ENCODE data around the gene IRF6.

The IRF6 gene

DNA sequence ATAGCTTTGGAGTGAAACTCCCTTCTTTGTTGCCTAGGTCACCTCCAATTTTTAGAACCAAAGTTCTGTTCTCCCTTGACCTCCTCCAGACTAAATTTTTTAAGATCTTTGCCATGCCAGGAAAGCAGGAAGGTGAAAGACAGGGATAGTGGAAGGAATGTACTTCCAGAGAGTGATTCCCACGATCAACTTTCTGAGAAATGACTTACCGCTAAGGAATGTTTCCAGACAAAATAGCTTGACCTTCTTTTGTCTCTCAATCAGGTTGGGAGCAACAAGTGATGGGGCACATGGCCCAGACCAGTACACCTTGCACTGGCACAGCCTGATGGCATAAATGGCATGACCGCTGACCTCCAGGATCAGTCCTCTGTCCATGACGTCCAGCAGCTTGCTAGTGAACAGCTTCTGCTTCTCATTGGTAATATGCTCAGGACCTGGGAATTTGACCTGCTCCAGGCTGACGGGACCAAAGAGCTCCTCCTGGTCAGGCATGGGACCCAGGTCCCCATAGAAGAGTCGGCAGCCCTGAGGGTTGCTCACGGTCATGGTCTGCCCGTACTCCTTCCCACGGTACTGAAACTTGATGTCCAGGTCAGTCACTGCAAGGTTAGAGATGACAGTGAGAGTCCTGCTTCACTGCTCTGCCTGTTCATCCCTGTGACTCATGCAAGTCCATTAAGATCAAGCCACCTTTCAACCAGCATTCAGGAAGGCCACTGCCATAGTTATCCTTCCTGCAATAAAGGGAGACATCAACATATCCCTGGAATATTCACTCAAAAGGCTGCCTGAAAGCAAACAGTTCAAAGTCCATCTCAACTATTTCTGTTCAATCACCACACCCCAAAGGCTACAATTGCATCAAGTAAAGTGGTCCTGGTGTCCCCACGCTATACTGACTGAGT, 15.4 kb downstream of the IRF6 start:
- DNase-seq (ENCODE audit: low read depth in 2 of 2), result no peak

DNA sequence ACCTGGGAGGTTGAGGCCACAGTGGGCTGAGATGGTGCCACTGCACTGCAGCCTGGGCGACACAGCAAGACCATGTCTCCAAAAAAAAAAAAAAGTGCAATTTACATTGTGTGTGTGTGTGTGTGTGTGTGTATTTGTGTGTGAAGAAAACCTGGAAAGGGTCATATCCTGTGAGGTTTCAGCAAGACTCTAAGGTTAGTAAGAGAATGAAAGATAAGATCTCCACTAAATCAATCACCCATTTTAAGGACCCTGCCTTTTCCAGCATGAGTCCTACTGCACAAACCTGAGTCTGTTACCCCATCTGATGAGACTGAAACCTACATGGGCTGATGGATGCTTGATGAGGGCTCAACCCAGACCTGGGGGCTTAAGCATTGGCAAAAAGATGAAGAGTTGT, 16.7 kb downstream of the IRF6 start:
- DNase-seq (ENCODE audit: low read depth in 2 of 2), result no peak

DNA sequence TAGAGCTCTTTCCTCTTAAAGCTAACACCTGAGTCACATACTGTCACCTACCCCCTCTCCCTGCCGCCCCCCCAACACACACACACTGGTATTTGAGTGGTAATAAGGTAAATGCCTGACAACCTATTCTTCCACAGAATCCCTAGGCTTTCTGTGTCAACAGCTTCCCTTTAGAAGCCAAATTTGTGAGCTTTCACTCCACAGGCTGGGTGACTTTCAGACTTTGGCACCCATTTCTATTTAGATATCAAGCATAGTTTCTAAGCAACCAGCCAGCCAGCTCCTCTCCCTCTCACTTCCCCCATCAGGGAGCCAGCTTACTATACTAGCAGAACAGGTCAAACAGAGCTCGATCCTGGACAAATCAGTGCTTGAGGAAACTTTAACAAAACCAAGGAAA, 18.4 kb downstream of the IRF6 start:
- no peak for DNase-seq (ENCODE audit: low read depth in 2 of 2)

DNA sequence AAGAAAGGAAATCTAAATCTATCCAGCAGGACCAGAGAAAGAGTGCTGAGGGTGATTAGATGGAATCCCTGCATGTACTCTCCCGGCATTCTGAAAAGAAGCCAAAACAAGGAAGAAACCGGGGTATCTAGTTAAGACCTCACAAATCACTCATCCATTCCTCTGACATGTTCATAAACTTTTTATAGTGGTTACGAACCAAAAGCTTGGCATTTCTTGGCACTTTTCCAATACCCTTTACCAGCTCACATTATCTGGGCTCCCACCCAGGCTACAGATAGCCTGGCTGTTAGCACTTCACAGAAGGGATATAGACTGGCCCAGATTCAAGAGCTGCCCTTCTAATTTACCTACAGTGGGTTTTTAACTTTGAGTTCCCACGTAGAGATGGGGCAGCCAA, 19.8 kb downstream of the IRF6 start:
- DNase-seq (ENCODE audit: low read depth in 2 of 2), result no peak

DNA sequence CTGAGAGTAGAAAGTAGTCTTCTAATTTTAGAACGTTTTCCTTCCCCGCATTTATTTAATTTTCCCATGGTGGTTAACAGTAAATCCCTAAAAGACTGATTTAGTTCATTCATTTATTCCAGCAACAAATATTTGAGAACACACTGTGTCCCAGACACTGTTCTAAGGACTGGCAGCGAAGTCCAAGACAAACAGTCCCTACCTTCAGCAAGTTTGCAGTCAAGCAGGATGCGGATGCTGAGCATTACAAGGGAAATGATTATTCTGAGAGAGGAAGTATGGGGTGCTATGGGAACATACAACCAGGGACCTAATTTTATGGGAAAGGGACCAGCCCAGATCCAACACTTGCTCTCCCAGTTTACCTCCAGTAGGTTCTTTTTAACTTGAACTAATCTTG, 20.4 kb downstream of the IRF6 start:
- DNase-seq (ENCODE audit: low read depth in 2 of 2), result no peak

DNA sequence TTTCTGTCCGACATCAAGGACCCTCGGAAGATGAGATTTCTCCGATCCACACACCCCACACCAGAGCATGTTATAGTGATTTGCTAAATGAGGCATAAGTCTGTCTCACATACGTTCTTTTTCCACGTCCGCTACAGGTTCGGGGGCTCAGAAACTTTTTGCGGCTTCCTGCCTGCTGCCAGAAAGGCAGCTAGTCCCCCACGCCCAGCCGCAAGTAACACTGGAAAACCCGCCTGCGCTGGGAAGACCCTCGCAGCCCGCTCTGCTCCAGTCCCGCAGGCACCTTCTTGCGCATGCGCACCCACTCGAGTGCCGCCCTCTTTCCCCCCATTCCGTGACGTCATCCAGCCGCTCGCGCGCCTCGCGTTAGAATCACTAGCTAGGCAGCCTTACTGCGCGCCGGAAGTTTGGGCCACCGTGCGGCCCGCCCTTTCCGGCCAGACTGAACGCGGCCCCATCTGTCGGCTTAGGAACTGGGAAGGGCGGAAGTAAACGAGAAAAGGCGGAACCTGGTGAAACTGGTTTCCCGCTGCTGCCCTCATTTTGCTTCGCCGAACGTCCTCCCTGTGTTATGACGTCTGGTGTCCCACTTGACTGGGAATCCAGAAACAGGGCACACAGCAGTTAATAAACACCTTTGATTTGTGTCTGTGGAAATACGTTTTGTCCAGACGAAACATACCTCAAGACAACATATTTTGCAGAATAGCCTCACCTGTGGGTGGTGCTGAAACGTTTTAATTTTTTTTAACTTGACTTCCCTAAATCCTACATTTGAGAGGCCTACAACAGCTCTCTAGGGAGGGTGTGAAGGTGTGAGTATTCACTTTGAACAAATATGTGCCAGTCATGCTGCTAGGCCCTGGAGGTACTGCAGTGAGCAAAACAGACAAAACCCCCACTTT, 21.4 kb downstream of the IRF6 start, which contains the start of gene C1orf74:
TSS of gene C1orf74 (minus strand) at position 295 of the 905 bp plus-strand sequence. CDS start 925 bp downstream, outside the sequence.
- peak; percentile 99 for DNase-seq (ENCODE audit: low read depth in 2 of 2)

DNA sequence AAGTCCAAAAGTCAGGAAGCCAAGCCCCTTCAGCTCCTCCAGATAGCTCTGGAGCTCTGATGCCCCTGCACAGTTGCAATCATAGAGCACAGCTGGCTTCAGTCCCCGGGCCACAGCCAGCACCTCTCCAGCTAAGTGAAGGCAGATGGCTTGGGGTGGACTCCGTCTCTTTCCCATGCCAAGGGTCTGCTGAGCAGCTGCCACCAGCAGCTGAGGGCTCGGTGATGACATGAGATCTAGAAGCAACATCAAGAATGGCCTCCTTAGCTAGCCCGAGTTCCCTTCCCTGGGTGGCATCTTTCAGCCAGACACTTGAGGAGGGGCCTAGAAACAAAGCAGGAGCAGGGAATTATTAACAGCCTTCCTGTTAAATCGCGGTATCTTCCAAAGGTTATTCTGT, 22.6 kb downstream of the IRF6 start:
- DNase-seq (ENCODE audit: low read depth in 2 of 2), result no peak

DNA sequence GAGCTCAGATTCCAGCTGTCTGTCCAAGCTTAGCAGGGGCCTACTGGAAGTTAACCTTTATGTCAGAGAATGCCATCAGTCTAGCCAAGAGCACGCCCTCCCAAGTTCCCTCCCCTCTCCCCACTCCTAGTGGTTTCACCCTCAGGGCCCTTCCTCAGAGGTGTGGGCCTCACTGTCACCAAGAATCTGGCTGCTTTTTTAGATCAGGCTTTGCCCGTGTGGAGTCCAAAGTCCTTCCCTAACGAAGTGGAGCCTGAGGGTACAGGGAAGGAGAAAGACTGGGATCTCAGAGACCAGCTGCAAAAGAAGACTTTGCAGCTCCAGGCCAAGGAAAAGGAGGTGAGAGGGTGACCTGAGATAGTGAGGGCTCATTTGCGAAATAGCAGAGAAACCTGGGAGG, 25.7 kb downstream of the IRF6 start:
- no peak for DNase-seq (ENCODE audit: low read depth in 2 of 2)

DNA sequence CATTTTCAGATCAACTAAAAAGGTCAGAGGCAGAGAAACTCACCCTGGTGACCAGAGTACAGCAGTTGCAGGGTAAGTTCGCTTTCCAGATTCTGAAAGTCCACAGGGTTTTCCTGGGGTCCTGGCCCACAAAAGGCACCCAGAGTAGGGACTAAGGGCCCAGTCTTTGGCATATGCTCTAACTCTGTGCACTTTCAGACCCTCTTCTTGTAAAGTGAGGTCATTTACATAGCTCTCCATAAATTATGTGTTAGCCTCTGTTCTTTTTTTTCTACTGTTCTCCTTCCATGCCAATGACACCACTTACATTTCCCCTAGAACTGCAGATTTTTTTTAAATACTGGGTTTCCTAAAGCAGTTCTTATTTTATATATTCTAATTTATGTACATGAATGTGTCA, 27.8 kb downstream of the IRF6 start:
- no peak for DNase-seq (ENCODE audit: low read depth in 2 of 2)

DNA sequence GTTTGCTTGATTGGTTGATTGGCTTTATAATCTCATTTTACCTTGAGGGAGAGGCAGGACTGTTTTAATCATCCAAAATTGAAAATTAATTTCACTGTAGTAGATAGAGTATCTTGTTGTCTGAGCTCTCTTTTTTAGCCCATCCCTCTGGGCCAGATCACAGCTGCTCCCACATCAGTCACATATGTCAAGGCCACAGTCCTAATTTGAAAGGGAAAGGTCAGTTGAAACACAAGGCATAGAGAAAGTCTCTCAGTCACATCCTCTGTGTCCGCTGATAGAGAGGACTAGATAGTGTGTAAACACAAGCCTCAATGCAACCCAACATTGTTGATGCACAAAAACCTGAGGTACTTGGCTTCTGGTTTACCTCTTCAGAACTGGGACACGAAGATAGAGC, 28.4 kb downstream of the IRF6 start:
- no peak for DNase-seq (ENCODE audit: low read depth in 2 of 2)

DNA sequence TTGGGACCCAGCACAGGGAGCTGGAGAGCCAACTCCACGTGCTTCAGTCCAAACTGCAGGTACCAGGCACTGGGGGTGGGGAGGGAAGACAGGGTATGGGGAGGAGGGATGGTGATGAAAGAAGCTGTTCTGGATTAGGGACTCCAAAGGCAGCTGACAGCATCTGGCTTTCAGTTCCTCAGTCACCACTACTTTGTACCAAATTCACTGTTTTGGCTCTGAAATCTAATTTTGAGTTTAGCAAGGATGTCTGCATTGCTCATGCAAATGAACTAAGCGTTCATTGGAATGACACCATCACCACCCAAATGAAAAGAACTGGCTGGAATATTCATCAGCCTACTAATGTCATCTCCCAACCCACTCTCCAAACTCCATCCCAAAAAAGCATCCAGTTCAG, 30.3 kb downstream of the IRF6 start:
- no peak for DNase-seq (ENCODE audit: low read depth in 2 of 2)

DNA sequence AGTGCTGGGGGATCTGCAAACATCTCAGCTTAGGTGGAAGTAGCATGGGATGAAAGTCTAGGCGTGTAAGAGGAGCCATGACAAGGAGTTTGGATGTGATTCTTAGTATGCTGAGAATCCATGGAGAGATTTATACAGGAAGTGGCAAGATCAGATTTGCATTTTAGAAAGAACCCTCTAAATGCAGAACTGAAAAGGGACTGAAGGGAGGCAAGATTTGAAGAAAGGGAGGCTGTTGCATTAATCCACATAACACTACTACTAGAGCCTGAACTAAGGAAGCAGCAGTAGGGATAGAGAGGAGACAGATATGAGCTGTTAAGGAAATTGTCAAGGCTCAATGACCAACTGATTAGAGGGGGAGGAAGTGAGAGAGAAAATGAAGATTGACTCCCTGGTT, 31.4 kb downstream of the IRF6 start:
- DNase-seq (ENCODE audit: low read depth in 2 of 2), result no peak

DNA sequence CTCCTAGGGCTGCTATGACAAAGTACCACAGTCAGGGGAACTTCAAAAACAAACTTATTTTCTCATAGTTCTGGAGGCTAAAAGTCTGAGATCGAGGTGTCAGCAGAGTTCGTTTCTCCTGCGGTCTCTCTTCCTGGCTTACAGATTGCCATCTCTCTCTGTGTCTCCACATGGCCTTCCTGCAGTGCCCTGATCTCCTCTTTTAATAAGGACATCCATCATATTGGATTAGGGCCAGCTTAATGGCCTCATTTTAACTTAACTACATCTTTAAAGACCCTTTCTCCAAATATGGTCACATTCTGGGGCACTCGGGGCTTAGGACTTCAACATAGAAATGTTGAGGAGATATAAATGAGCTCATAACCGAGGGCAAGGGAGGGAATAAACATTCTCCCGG, 33.8 kb downstream of the IRF6 start:
- DNase-seq (ENCODE audit: low read depth in 2 of 2), result no peak

DNA sequence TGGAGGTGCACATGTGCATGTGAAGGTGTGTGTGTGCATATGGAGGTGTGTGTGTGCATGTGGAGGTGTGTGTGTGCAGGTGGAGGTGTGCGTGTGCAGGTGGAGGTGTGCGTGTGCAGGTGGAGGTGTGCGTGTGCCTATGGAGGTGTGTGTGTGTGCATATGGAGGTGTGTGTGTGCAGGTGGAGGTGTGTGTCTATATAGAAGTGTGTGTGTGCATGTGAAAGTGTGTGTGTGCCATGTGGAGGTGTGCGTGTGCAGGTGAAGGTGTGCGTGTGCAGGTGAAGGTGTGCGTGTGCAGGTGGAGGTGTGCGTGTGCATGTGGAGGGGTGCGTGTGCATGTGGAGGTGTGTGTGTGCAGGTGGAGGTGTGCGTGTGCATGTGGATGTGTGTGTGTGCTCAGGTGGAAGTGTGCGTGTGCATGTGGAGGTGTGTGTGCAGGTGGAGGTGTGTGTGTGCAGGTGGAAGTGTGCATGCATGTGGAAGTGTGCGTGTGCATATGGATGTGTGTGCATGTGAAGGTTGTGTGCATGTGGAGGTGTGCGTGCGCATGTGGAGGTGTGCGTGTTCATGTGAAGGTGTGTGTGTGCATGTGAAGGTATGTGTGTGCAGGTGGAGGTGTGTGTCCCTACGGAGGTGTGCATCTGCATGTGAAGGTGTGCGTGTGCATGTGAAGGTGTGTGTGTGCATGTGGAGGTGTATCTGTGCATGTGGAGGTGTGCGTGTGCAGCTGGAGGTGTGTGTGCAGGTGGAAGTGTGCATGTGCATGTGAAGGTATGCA, 35.1 kb downstream of the IRF6 start:
- DNase-seq (ENCODE audit: low read depth in 2 of 2), result no peak

DNA sequence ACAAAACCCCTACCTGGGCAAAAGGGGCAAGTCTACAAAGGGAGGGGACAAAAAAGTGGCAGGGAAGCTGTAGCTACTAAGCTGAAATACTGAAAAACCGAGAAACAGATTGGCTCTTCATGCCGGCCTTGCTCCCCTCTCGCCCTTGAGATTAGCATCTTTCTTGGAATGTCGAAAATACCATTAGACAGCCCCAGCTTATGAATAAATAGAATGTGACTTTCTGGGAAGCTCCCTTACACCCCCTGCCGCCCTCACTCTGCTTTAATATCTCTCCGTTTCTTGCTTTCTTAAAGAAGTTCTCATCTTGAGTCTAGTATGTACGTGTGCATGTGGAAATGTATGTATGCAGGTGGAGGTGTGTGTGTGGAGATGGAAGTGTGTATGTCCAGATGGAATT, 36.0 kb downstream of the IRF6 start:
- no peak for DNase-seq (ENCODE audit: low read depth in 2 of 2)

DNA sequence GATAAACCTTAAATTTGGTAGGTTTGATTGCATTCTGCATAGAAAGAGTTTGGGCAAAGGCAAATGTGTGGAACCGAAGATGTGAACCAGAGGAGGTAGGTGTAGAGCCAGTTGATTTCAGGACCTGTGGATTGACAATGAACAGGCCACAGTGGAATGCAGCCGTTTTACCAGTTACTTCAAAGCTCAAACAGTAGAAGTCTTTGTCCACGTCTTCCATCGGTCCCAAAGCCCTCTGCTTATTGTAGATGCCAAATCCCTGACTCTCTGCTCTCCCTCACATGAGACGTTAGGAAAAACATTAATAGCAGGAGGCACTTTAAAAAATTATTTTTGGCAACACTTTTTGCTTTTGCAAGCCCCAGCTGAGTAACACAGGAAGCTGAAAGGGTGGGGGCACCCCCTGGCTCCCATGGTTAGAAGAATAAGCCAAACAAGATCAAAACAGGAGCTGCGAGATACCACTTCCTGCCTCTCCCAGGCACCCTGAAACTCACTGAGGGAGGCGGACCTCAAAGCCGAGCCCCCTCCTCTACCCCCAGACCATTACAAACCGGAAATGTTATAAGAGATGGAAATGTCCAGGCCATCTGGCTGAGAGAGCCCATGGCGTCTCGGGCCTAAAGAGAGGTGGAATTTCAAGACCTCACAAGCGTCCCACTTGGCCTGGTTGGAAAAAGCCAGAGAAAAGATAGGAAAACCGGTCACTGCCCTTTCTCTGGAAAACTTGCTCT, 36.6 kb downstream of the IRF6 start:
- peak; percentile 50 to 74 for DNase-seq (ENCODE audit: low read depth in 2 of 2)

DNA sequence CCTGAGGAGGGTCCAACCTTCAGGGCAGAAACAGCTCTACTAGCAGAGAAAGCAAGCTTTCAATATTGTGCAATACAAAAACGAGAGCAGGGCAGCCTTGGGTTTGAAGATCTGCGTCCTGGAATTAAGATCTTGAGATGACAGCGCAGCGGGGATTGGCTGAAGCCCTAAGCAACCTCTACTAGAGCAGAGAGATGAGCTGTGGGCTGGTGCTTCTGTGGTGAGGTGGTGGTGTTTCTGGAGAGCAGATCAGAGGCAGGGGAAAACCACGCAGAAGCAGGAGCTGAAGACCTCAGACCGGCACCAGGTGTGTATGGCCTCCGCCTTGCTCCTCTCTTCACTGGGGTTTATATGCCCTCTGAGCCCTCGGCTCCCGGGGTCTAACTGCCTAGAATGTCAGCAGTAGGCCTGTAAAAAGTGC, 37.6 kb downstream of the IRF6 start:
- DNase-seq (ENCODE audit: low read depth in 2 of 2), result peak; percentile 59 to 83

DNA sequence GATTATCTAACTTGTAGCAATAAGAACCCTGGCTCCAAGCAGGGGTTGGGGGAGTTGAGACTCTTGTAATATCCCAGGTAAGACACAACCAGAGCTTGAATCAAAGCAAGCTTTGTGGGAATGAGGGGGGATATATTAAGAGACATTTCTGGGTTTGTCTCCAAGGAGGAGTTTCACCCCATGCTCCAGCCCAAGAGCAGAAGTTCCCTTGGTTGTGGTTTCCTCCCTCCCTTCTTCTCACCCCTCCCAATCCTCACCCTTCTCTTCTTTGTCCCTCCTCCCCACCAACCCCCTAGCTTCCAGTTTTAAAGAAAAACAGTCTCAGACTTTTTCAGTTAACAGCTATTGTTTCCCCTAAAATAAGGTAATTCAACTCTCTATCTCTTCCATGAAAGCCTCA, 38.2 kb downstream of the IRF6 start:
- DNase-seq (ENCODE audit: low read depth in 2 of 2), result no peak

DNA sequence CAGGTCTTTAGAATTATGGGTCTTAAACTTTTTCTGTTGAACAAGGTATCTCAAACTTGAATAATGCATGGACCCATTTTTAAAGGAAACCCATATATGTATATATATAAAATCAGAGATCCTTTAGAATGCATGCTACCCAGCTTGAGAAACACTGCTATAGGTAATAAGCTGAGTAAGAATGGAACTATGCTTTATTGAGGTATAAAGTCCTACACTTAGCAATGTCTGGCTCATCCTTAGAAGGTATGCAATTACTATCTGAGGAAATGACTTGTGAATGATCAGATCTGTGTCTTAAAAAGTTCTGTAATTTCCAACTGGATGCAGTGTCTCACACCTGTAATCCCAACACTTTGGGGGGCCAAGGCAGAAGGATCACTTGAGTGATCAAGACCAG, 38.8 kb downstream of the IRF6 start:
- DNase-seq (ENCODE audit: low read depth in 2 of 2), result no peak

DNA sequence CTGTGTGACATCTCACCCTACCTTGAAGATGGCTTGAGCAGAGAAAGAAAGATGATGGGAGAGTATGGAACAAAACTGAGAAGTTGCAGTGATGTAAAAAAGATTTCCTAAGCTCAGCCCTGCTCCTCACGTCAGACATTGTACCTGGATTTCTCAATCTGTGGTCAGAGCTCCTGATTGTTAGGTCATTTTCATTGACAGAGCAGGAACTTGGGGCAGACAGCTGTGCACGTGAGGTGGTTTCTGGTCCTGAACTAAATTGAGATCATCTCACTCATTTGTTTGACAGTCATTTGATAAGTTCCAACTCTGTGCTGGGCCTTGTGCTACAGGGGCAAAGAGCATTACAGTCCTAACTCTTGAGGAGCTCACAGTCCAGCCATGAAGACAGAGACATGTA, 39.9 kb downstream of the IRF6 start:
- no peak for DNase-seq (ENCODE audit: low read depth in 2 of 2)

DNA sequence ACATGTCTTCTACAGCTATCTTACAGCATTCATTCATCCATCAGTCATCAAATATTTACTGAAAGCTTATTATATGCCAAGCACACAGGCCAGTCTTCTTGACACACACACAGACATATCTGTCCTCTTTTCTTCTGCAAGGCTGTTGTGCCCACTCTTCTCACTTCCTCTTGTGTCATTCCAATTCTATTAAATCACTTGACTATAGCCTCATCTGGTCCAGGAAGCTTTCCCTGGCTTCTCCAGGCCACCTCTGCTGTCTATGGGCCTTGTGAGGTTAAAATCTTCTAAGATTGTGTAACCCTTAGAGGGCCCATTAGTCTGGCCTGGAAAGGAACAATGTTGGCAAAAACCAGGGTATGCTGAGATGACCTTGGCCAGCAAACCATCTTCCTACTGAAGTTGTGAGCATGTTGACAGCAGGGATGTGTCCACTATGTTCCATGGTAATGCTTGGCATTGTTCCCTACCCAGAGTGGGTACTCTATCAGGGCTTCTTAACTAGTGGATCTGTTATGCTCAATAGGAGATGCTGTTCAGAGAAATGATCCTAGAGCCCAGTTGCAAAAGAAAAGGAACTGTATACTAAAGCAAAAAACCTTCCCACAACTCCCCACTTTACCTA, 44.8 kb downstream of the IRF6 start:
- no peak for DNase-seq (ENCODE audit: low read depth in 2 of 2)

Measured in stimulated activated CD4-positive, alpha-beta T cell treated with anti-CD3 and anti-CD28 coated beads, Interleukin-4, amount 100 ng/mL, for 48 hours (primary cell).